GM08714 (cell line): ENCODE data around the gene YAP1.

Experiments used
- H3K4me3 ChIP-seq: fragments of 200-500 bp; sonication (Bioruptor generic); 2 replicates; pipeline ENCODE4 v1.5.1; 2014; ENCODE audit warnings: mild to moderate bottlenecking, low read length, inconsistent platforms
- ZNF274 ChIP-seq: IDR thresholded peaks from 2 replicates; pipeline ENCODE4 v1.6.1; 2012; ENCODE audit warnings: mild to moderate bottlenecking, low read depth, low read length

YAP1 gene

DNA sequence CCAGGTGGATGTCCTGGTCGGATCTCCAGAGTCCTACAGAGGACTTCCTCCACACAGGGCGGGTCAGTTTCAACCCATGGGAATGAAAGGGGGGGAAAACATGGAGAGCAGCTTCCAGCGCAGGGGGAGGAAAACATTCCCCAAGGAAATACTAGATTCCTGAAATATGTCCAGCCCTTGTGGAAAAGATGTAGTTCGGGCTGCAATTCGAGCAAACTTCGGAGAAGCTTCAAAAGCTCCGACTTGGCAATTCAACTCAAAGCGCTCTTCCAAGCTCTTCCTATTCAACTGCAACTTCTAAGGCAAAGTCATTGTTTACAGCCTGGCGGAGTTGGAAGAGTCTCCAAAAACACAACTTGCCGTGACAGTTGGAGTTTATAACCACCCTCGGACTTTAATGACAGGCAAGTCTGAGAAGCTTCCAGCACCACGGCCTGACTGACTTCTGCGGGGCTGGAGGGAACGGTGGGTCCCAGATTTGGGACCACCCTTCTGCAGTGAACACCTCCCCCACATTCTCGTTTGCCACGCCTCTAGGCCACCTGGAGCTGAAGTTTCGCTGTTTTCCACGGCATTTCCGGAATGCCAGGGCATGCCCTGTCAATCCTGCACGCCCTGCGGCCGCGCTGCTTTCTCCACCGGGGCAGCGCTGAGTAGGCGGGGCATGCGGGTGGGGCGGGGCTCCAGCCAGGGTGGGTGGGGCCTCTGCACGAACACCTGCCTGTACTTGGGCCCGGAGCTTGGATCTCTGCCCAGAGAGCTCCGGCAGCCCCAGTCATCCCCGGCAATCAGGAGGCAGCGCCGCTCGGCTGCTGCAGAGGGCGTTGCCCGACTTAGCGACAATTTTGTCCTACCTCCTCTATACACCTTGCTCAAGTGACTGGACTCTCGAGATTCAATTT lies 158.1 kb downstream of the YAP1 start:
- TF ChIP-seq ZNF274 = no peak
- peak overlapping the region; percentile 33; the same call in 1 of the 2 replicates for H3K4me3 ChIP-seq

DNA sequence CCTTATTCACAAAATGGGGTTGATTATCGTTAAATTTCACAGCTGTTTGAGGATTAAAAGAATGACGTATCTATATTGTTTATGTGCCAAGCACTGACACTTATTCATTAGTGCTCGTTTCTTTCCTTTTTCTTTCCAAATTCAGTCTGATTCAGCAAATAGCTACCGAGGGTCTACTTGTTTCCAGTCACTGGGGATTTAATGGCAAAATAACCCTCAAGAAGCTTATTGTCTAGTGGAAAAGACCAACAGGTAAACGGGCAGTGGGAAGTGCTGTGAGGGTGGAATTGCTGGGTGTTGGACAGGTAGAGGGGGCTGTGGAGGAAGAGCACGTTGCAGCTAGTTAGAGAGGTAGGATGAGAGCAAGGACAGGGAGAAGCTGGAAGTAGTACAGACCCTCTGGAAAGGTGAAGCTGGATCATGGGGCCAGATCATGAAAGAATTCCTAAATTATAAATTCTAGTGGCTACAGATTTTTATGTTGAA lies 158.8 kb downstream of the YAP1 start:
- TF ChIP-seq ZNF274 = no peak
- peak overlapping the region; percentile 33; the same call in 1 of the 2 replicates for H3K4me3 ChIP-seq

DNA sequence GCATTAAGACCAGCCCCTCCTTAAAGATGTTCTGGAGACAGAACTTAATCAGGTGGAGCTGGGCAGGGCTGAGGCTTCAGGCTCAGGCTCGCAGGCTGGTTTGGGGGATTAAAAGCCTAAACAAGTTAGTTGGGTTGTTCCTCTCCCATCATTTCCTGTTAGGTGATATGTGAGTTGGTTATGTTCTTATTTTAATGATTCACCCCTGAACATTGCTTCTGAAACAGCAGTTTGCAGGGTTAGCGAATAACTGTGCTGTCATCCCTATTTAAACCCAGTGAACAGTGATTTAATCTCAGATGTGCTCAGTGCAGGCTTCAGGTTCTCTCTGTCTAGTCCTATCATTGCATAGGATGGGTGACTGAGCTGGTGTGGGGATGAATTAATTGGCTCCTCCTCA lies 159.7 kb downstream of the YAP1 start:
- H3K4me3 ChIP-seq = no peak overlapping the region
- TF ChIP-seq ZNF274 = no peak

DNA sequence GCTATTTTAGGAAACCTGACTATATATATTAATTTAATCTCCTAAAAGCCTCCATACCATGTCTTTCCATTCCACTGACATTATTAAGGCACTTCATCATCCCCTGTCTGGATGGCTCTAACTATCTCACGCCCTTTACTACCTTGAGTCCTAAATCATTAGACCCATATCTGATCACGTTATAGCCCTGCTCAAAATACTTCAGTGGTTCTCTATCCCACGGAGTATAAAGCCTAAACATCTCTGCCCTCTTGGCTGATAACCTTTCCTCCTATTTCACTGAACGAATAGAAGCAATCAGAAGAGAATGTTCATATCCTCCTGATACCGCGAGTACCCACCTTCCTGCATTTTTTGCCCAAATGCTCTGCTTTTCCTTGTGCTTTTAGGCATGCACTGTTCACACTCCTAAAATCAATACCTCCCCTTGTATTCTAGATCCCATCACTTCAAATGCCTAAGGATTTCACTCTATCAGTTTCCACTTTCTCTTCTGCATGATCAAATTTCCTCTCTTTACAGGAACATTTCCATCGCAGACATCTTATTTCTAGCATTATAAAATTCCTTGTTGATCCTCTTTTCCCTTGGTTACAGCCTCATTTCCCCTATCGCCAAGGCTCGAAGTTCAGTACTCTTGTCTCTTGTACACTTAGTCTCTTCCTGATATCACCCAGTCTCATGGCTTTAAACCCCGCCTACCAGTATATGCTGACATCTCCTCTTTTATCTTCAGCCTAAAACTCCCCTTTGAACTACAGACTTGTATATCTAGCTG lies 162.0 kb downstream of the YAP1 start:
- no peak for TF ChIP-seq ZNF274
- no peak overlapping the region for H3K4me3 ChIP-seq

DNA sequence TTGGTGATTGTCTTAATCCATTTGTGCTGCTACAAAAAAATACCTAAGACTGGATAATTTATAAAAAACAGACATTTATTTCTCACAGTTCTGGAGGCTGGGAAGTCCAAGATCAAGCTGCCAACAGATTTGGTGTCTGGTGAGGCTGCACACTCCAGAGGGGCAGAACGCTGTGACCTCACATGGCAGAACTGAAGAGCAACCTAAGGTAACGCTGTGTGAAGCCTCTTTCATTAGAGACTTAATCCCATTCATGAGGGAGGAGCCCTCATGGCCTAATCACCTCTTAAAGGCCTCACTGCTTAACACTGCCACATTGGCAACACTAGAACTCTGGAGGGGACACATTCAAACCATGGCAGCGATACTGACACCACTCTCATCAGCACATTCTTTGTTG lies 164.4 kb downstream of the YAP1 start:
- no peak for TF ChIP-seq ZNF274
- H3K4me3 ChIP-seq = no peak overlapping the region

DNA sequence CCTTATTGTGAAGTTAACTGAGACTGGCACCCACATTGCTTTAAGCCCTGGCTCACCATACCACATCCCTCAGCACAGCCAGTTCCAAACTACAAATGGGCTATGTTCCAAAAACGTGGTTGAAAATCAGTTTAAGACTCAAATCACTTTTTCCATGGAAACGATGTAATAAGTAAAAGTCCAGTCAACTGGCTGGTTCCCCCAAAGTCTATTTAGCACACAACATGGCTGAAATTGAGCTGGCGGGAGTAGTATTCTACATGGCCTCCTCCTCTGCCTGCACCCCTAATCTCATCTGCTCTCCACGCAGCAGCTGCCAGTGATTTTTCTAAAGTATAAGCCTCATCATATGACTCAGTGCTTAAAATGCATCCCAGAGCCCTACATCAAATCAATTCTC lies 166.1 kb downstream of the YAP1 start:
- TF ChIP-seq ZNF274 = no peak

DNA sequence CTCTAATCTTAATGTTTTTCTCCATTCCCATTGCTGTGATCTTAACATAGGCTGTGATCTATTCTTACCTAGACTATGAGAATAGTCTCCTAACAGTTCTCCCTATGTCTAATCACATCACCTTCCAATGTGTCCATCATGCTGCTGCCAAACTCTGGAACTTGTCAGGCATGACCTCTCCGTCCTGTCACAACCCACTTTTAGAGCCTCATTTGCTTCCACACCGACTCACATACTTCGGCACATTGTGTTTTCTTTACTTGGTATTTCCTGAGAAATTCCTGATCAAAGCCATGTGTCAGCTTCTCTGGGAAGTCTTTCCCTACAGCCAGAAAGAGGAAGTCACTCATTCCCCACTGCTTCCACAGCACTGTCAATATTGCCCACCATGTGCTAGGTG lies 166.5 kb downstream of the YAP1 start:
- TF ChIP-seq ZNF274 = no peak
- no peak overlapping the region for H3K4me3 ChIP-seq

More for the DNA sequence above, 166.1 kb downstream of the YAP1 start:
- H3K4me3 ChIP-seq = no peak overlapping the region

DNA sequence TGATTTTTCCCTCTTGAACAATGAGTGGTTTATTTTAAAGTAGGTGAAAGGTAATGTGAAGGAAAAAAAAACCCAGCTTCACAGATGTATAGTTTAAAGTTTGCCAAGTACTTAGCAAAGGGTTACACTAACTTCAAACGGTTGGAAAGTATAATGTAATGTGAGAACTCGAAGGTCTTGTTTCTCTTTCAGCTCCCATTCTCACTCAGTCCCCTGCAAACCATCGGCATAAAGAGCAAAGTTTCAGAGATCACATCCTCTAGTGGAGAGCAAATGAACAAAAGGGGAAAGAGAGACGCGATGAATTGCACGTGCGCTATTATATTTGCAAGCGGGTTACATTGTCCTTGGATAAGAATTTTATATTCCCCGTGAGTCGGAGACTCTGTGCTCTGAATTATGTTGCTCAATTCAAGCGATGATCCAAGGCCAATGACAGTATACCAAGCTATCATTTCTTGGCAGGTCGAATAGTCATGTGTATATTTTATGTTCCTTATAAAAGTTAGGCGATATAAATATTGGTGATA lies 169.5 kb downstream of the YAP1 start:
- H3K4me3 ChIP-seq = no peak overlapping the region
- TF ChIP-seq ZNF274 = no peak

DNA sequence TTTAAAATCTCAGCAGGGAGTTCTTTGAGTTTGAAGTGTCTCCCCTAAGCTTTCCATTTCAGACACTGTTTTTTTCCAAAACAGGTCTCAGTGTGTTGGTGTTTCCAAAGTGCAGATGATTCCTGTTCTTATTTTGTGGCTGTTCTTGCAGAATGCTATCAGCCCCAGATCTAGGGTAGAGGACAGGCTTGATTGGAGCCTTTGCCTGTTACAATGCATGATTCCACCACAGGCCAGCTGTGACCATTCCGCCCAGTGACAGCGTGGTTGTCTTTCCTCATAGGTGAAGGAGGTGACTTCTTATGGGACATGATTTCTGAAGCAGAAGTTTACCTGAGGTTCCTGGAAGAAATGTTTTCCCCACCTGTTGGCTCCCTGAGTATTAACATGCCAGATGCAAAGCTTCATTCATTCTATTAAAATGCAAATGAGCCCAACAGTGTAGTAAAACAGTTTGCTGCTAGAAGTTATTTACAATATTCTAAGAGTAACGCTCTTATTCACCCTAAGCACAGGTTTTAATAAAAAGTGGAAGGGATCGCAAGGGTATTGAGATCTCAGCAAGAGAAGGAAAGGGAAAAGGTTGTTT lies 170.1 kb downstream of the YAP1 start:
- no peak overlapping the region for H3K4me3 ChIP-seq

More for the DNA sequence above, 170.1 kb downstream of the YAP1 start:
- no peak for TF ChIP-seq ZNF274
